ENCODE data around the gene CIAO2B.

CIAO2B gene

DNA sequence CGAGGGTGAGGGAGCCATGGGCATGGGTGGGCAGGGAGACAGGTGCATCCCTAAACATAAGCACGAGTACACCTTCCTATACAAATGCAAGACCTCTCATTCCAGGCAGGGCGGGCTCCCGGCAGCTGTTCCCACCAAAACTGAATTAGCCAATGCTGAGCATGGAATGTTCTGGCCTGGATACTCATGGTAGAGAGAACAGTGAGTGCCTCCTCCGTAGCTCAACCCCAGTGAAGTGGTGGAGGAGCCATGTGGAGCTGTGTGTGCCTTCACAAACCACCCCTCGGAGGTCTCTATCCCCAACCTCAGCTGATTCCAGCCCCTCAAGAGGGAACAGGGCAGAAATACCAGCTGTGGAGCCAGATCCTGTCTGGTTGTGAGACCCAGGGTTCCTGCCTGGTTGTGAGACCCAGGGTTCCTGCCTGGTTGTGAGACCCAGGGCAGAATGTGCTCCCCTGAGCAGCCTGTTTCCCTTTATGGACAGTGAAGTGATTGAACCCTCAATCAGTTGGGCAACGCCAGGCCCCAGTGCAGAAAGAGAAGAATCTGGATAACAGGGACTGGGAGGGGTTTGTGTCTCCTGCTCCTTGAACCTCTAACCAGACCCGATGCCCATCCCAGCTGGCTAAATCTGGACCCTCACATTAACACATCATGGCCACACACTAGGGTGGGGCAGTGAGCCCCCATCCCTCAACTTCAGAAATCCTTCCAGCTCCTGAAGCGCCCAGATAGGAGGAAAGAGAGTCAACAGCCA is 13.1 kb downstream of the CIAO2B start:
- no peak for DNase-seq (ENCODE audit: low read depth in 3 of 3, low spot score in 1 of 3)

GRCh38 chr16:66920299-66920590 is 14.0 kb downstream of the CIAO2B start:
- no peak for DNase-seq (ENCODE audit: low read depth in 3 of 3, low spot score in 1 of 3)

DNA sequence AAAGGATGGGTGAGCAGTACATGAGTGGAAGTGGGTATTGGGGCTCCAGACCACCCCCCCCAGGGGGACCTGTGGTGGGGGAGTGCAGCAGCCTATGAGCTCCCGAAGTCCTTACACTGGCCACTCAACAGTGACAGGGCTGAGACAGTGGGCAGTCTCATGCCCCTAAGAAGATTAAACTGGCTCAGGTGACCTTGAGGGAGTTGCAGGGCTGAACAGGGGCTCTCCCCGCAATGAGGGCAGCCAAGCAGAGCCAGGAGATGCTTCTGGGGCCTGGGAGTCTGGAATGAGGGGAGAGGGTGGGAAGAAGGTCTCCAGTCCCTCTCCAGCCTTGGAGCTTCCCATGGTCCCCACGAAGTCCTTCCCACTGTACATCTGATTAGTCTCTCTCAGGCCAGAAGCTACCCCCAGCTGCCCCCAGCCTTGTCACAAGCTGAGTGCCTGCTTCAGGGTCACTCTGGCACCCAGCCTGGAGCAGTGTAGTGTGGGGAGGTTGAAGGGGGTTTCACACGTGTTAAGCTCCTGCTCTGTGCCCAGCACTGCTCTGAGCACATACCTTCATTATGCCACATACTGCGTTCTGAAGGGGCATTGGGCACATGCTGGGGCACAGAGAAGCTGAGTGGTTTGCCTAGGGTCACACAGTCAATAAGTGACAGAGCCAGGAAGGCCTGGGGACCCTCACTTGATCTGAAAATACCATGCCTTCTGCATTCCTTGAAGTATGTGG is 14.5 kb downstream of the CIAO2B start:
- no peak for DNase-seq (ENCODE audit: low read depth in 3 of 3, low spot score in 1 of 3)

DNA sequence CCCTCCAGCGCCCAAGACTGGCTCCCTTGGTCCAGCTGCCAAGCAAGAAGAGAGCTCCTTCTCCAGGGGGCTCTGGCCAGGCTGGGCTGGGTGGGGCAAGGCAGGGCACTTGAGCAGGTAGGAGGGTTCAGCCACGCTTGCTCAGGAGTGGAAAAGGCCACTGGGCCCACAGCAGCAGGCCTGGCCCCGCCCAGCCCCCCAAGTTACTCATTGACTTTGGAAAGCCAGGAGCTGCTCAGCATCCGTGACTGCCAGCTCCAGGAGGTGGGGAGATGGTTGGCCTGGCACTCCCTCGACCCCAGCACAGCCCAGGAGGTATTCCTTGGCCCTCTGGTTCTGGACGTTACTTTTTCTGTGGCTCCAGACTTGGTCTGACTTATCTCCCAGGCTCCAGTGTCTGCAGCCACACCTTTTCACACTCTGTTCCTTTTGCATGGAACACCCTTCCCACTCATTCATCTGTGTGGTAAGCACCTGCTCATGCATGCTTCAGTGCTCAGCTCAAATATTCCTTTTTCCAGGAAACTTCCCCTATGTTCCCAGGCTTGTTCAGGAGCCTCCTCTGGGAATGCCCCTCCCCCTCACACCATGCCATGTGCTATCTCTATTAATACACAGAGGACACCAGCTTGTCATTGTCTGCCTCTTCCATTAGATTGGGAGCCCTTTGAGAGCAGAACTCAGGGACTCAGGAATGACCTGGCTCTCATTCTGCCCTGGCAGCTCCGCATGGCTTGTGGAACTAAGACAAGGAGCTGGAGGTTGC is 15.2 kb downstream of the CIAO2B start, which contains the start of gene CDH16:
CDH16 (minus strand) TSS at position 83 of the 766 bp plus-strand sequence. CDS start 820 bp downstream, outside the sequence.
- no peak for DNase-seq (ENCODE audit: low read depth in 3 of 3, low spot score in 1 of 3)

GRCh38 chr16:66918355-66918754 is 15.8 kb downstream of the CIAO2B start:
- no peak for DNase-seq (ENCODE audit: low read depth in 3 of 3, low spot score in 1 of 3)

GRCh38 chr16:66917741-66918140 is 16.5 kb downstream of the CIAO2B start:
- no peak for DNase-seq (ENCODE audit: low read depth in 3 of 3, low spot score in 1 of 3)

GRCh38 chr16:66916518-66916917 is 17.7 kb downstream of the CIAO2B start:
- no peak for DNase-seq (ENCODE audit: low read depth in 3 of 3, low spot score in 1 of 3)

- DNase-seq (ENCODE audit: low read depth in 3 of 3, low spot score in 1 of 3) = no peak
Observed at GRCh38 chr16:66915041-66915440, 19.2 kb downstream of the CIAO2B start.

DNA sequence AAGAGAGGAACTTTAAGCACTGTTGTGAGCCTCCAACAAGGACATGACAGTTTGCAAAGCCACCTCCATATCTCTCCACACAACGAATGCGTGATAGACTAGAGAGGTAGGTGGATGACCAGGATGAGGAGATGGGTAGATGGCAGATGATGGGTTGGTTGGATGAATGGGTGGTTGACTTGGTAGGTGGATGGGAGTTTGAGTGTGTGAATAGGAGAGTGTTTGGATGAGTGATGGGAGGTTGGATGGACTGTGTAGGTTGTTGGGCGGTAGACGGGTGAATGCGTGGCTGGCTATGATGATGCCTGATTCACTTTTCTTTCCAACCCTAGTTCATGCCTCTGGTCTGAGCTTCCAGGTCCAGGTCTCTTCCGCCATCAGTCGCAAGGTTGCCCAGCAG is 19.7 kb downstream of the CIAO2B start:
- DNase-seq (ENCODE audit: low read depth in 3 of 3, low spot score in 1 of 3) = no peak

- no peak for DNase-seq (ENCODE audit: low read depth in 3 of 3, low spot score in 1 of 3)
Observed at GRCh38 chr16:66913711-66914110, 20.5 kb downstream of the CIAO2B start.

- no peak for DNase-seq (ENCODE audit: low read depth in 3 of 3, low spot score in 1 of 3)
Observed at GRCh38 chr16:66913081-66913480, 21.1 kb downstream of the CIAO2B start.

GRCh38 chr16:66911801-66912200 is 22.4 kb downstream of the CIAO2B start:
- no peak for DNase-seq (ENCODE audit: low read depth in 3 of 3, low spot score in 1 of 3)

DNA sequence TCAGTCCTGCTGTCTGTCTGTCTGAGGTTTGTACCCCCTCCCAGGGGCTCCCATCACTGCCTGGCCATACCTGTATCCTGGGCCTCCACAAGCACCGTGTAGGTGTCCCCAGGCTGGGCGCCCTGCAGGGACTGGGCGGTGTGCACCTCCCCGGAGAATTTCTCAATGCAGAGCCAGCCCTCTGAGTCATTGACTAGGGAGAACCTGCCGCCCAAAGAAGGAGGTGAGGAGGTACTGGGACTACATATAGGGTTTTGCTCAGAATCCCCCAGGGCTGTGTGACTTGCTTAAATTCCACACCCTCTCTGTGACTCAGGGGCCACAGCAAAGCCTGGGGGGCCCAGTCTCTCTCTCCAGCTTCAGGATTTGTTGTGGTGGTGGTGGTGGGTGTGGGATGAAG is 23.1 kb downstream of the CIAO2B start:
- no peak for DNase-seq (ENCODE audit: low read depth in 3 of 3, low spot score in 1 of 3)

GRCh38 chr16:66910175-66910940 is 23.8 kb downstream of the CIAO2B start:
- no peak for DNase-seq (ENCODE audit: low read depth in 3 of 3, low spot score in 1 of 3)

DNA sequence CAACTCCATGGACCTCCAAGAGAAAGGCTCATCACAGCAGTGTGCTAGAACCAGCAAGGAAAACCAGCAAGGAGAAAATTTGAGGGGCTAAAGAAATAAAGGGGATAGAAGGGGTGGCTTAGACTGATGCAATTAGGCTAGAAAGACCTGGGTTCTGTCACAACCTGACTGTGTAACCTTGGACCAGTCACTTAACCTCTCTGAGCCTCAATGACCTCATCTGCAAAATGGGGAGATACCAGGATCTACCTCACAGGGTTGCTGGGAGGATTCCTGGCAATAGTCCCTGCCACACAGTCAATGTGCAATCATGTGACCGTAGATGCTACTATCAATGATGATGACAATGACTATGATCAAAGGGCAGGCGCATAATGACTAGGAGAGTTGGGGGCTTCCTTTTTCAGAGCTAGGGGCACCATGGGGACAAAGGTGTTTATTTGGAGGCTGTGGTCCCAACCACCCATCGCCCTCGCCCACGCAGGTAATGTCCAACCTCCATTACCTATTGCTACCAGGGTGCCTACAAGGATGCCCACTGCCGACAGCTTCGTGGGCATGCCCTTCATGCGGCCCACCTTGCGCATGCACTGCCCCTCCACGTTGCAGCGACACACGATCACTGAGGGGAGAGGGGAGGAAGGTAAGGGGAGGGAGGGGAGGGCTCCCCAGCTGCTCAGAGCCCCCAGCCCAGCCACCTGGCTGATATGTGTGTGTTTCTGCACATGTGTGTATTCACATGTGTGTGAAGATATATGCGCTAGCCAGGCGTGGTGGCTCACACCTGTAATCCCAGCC is 25.2 kb downstream of the CIAO2B start:
- no peak for DNase-seq (ENCODE audit: low read depth in 3 of 3, low spot score in 1 of 3)

DNA sequence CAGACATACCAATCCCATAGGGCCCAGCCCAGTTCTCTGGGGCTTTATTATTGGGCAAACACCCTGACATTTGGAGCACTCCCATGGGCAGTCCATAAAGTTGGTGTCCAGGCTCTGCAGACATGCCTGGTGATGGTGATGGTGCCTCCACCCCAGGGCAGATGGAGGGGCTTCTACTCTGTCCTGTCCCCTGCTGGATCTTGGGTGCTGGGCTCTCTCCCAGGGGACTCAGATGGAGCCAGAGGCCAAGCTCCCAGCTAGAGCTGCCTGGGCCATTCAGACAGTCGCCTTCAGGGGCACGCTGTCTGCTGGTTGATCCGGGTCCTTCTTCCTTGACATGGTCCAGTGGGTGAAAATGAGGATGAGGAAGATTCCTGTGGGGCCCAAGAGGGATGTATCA is 26.1 kb downstream of the CIAO2B start:
- DNase-seq (ENCODE audit: low read depth in 3 of 3, low spot score in 1 of 3) = no peak

DNA sequence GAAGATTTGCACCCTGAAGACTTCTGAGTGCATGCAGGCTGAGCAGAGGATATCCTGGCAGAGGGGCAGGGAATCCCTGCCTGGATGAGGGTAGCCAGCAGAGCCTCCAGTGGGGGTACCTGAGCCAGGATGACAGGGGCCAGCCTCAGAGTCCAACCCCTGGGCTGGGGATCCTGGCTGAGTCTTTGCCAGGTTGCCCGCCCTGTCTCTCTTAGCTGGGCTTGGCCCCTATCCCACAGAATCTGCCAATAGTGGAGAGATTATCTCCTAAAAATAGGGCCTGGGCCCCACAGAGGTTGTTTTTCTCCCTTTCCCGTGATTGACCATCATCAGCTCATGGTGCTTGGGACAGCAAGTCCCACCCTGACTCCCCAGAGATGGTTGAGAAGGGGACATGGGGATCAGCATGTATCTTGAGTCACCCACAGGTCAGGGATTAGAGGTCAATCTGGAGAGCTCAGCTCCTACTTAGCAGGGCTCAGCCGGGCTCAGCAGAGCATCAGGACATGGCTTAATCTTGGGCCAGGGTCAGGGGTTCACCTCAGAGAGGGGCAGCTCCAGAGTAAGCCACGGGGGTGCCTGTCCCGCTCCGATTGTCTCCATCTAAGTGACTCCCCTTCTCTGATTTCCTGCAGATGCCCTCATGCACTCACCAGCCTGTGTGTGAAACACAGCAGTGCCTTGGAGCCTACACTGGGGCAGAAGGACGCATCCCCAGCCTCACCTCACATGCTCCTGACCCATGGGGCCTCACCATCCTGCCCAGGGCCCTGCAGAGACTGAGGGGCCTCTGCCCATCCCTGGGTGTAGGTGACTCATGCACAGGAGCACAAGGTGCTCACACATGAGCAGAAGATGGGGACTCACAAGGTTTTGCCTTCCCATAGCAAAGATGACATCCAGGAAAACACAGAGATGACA is 27.0 kb downstream of the CIAO2B start:
- DNase-seq (ENCODE audit: low read depth in 3 of 3, low spot score in 1 of 3) = no peak

GRCh38 chr16:66905633-66906539 is 28.3 kb downstream of the CIAO2B start:
- peak in 1 of 3 donors; percentile 12 for DNase-seq (ENCODE audit: low read depth in 3 of 3, low spot score in 1 of 3)

Data from stimulated activated CD4-positive, alpha-beta T cell treated with anti-CD3 and anti-CD28 coated beads, TNF-alpha, amount 100 ng/mL, for 1 hour (primary cell).